ENCODE results near the gene PLEKHA1.

Gene PLEKHA1

GRCh38 chr10:122475100-122475499 lies 100.6 kb downstream of the PLEKHA1 start:
- no peaks in the 10 kb centered on the region for H3K79me2 ChIP-seq (ENCODE audit: low read length)
- no peak overlapping the region for H3K27ac ChIP-seq (ENCODE audit: low read length)
- H3K27me3 ChIP-seq (ENCODE audit: low read depth, low read length) = no peaks in the 10 kb centered on the region
- no peaks in the 10 kb centered on the region for H3K4me1 ChIP-seq (ENCODE audit: low read length)
- no peak overlapping the region for H3K4me3 ChIP-seq (ENCODE audit: low read length)
- TF ChIP-seq EZH2phosphoT487 (IDR thresholded peaks at IDR 0.05; ENCODE audit: low read depth) (no peak), CTCF (IDR thresholded peaks at IDR 0.05; ENCODE audit: low read depth, low read length) (no peak)
- H4K20me1 ChIP-seq (ENCODE audit: insufficient read depth, low read length) = no peaks in the 10 kb centered on the region
- H3K9me3 ChIP-seq (ENCODE audit: insufficient read depth, low read length) = no peaks in the 10 kb centered on the region
- H3K36me3 ChIP-seq (replicated peaks; ENCODE audit: low read depth, low read length) = no peaks in the 10 kb centered on the region
- no peak overlapping the region for H2AFZ ChIP-seq (ENCODE audit: low read depth, low read length)
- no peak overlapping the region for H3K4me2 ChIP-seq (ENCODE audit: low read length)
- H3K9ac ChIP-seq (ENCODE audit: low read length) = no peak overlapping the region

GRCh38 chr10:122475591-122476332 lies 101.3 kb downstream of the PLEKHA1 start:
- Histone ChIP-seq H3K4me3 (ENCODE audit: low read length) (no peak overlapping the region), H3K9me3 (ENCODE audit: insufficient read depth, low read length) (no peaks in the 10 kb centered on the region), H3K36me3 (replicated peaks; ENCODE audit: low read depth, low read length) (no peaks in the 10 kb centered on the region), H3K79me2 (ENCODE audit: low read length) (no peaks in the 10 kb centered on the region), H3K4me2 (ENCODE audit: low read length) (no peak overlapping the region), H3K4me1 (ENCODE audit: low read length) (no peaks in the 10 kb centered on the region), H4K20me1 (ENCODE audit: insufficient read depth, low read length) (no peaks in the 10 kb centered on the region), H2AFZ (ENCODE audit: low read depth, low read length) (no peak overlapping the region), H3K9ac (ENCODE audit: low read length) (no peak overlapping the region), H3K27me3 (ENCODE audit: low read depth, low read length) (no peaks in the 10 kb centered on the region), H3K27ac (ENCODE audit: low read length) (no peak overlapping the region)
- TF ChIP-seq CTCF (IDR thresholded peaks at IDR 0.05; ENCODE audit: low read depth, low read length) (no peak), EZH2phosphoT487 (IDR thresholded peaks at IDR 0.05; ENCODE audit: low read depth) (no peak)

GRCh38 chr10:122476333-122476695 lies 101.8 kb downstream of the PLEKHA1 start:
- H3K4me1 ChIP-seq (ENCODE audit: low read length) = no peaks in the 10 kb centered on the region
- no peak overlapping the region for H3K27ac ChIP-seq (ENCODE audit: low read length)
- no peak overlapping the region for H3K4me2 ChIP-seq (ENCODE audit: low read length)
- H3K79me2 ChIP-seq (ENCODE audit: low read length) = no peaks in the 10 kb centered on the region
- H3K27me3 ChIP-seq (ENCODE audit: low read depth, low read length) = no peaks in the 10 kb centered on the region
- H3K36me3 ChIP-seq (replicated peaks; ENCODE audit: low read depth, low read length) = no peaks in the 10 kb centered on the region
- no peaks in the 10 kb centered on the region for H4K20me1 ChIP-seq (ENCODE audit: insufficient read depth, low read length)
- H2AFZ ChIP-seq (ENCODE audit: low read depth, low read length) = no peak overlapping the region
- no peak for TF ChIP-seq CTCF (IDR thresholded peaks at IDR 0.05; ENCODE audit: low read depth, low read length)
- TF ChIP-seq EZH2phosphoT487 (IDR thresholded peaks at IDR 0.05; ENCODE audit: low read depth) = no peak
- H3K9me3 ChIP-seq (ENCODE audit: insufficient read depth, low read length) = no peaks in the 10 kb centered on the region
- H3K9ac ChIP-seq (ENCODE audit: low read length) = no peak overlapping the region
- H3K4me3 ChIP-seq (ENCODE audit: low read length) = no peak overlapping the region

GRCh38 chr10:122477436-122477835 lies 102.9 kb downstream of the PLEKHA1 start:
- no peak overlapping the region for H3K4me3 ChIP-seq (ENCODE audit: low read length)
- H3K9me3 ChIP-seq (ENCODE audit: insufficient read depth, low read length) = no peaks in the 10 kb centered on the region
- no peak overlapping the region for H2AFZ ChIP-seq (ENCODE audit: low read depth, low read length)
- no peaks in the 10 kb centered on the region for H3K79me2 ChIP-seq (ENCODE audit: low read length)
- TF ChIP-seq CTCF (IDR thresholded peaks at IDR 0.05; ENCODE audit: low read depth, low read length) (no peak), EZH2phosphoT487 (IDR thresholded peaks at IDR 0.05; ENCODE audit: low read depth) (no peak)
- H3K27ac ChIP-seq (ENCODE audit: low read length) = no peak overlapping the region
- no peak overlapping the region for H3K4me2 ChIP-seq (ENCODE audit: low read length)
- no peak overlapping the region for H3K9ac ChIP-seq (ENCODE audit: low read length)
- H3K4me1 ChIP-seq (ENCODE audit: low read length) = no peaks in the 10 kb centered on the region
- no peaks in the 10 kb centered on the region for H4K20me1 ChIP-seq (ENCODE audit: insufficient read depth, low read length)
- no peaks in the 10 kb centered on the region for H3K36me3 ChIP-seq (replicated peaks; ENCODE audit: low read depth, low read length)
- no peaks in the 10 kb centered on the region; the same call in 1 of the 2 replicates for H3K27me3 ChIP-seq (ENCODE audit: low read depth, low read length)
